Ovary (tissue), 9 donors: ENCODE results near the gene SLC39A5. TPM values are rescaled to one million over a fixed set of nuclear protein-coding genes. Genes with fewer than 3 reads are reported as not detected.

Experiments
- DNase-seq, 5 donors: peaks; one replicate each; pipeline ENCODE4 v3.0.0-alpha.2; 2019 to 2020
- H3K27ac ChIP-seq, 2 donors: fragments of 200-600 bp; one replicate each; pipeline versions ENCODE4 v1.5.1 to v1.8.0; 2019 to 2022
- H3K27me3 ChIP-seq: fragments of 200-600 bp; one replicate; pipeline ENCODE4 v1.8.0; 2022
- H3K36me3 ChIP-seq: fragments of 200-600 bp; sonication (generic); one replicate; pipeline ENCODE4 v1.5.1; 2019
- H3K4me1 ChIP-seq: one replicate; pipeline ENCODE4 v1.8.1; 2013; ENCODE audit warnings: mild to moderate bottlenecking, moderate library complexity; ENCODE audit not compliant: insufficient read depth
- H3K4me3 ChIP-seq: fragments of 200-600 bp; sonication (generic); one replicate; pipeline ENCODE4 v1.5.1; 2017
- H3K9me3 ChIP-seq, 2 donors: fragments of 200-600 bp in 1 of 2; sonication (generic) in 1 of 2; one replicate each; pipeline versions ENCODE4 v1.5.1 to v1.8.1; 2013 to 2019; ENCODE audit warnings: mild to moderate bottlenecking in 1 of 2, moderate library complexity in 1 of 2
- CTCF ChIP-seq, 3 donors: fragments of 450-650 bp in 2 of 3; fragments of 200-600 bp in 1 of 3; IDR thresholded peaks; one replicate each; pipeline versions ENCODE4 v1.5.1 to v1.8.0; 2016 to 2022; ENCODE audit warnings: antibody characterized with exemption in 3 of 3, mild to moderate bottlenecking in 1 of 3
- EP300 ChIP-seq: sonication (generic); formaldehyde crosslinking; IDR thresholded peaks from one replicate; pipeline ENCODE4 v1.6.1; 2017; ENCODE audit warnings: antibody characterized with exemption
- POLR2A ChIP-seq: fragments of 450-650 bp; IDR thresholded peaks from one replicate; pipeline ENCODE4 v1.6.1; 2017; ENCODE audit warnings: antibody characterized with exemption, mild to moderate bottlenecking, moderate library complexity
- WGBS, 3 donors: extraction: QIAGEN DNeasy Blood & Tissue Kit in 1 of 3; methylation state at CpG; one replicate each; pipeline versions ENCODE4 v1.1.5 to v1.1.7; 2013 to 2017; 5-methylcytosine and 5-hydroxymethylcytosine counted together
- intact Hi-C, 4 donors: fragments of 100-400 bp; cut with DNase I; formaldehyde crosslinking; loops; one replicate each; pipeline versions ENCODE4 v1.11.0 to v1.15.1; 2022 to 2023
- polyA plus RNA-seq, 2 donors: library from polyadenylated mRNA; stranded (reverse); fragments of 200-250 nt in 1 of 2; fragments of 350-450 nt in 1 of 2; fragmentation: Illumina TruSeq in 1 of 2; extraction: RNeasy Lipid Tissue Mini Kit (QIAGEN cat#74804) in 1 of 2; gene quantifications; one replicate each; pipeline ENCODE4 v1.2.3, GENCODE V29; 2013 to 2014
- total RNA-seq, 7 donors: library from RNA; depleted of rRNA in 2 of 7; stranded (reverse); fragments of >200 nt in 2 of 7; fragmentation: NEBNext Ultra II Directional in 3 of 7; extraction: Animal tissue kit (Norgen Biotek cat#: 25700) in 3 of 7; gene quantifications; one replicate each; pipeline versions ENCODE4 v1.1.0 to v1.2.4, GENCODE V29; 2016 to 2023
- donor health status: DM: no; HTN: no; CAD: no; lungs with moderate emphysema.
- donor health status: DM: no; HTN: no; CAD: no.
- donor health status: Bipolar disorder and iron deficiency.
- donor health status: DM: yes; HTN: yes; CAD: no.
- donor health status: DM: no; HTN: no; CAD: no.
- donor health status: DM: yes; HTN: yes; CAD: no.

Gene SLC39A5
- total and polyA plus RNA-seq, 9 donors = 0.25 to 0.85 (median 0.67) TPM; not detected in 1

GRCh38 chr12:56221757-56222530, 7.9 kb upstream of the SLC39A5 start, which contains the start of gene RNF41:
Gene RNF41 (minus strand): TSS chr12:56221922. CDS start chr12:56214047, 7,875 bp downstream.
- peak; percentile 97 to 99 (median 98) for DNase-seq
- TF ChIP-seq CTCF (IDR thresholded peaks at IDR 0.05) (peak in 1 of 3 donors; percentile 28), EP300 (peak; percentile 17), POLR2A (peak; percentile 100)
- Histone ChIP-seq H3K9me3 (no peaks in the 10 kb centered on the region), H3K4me3 (peak within 1 kb of the TSS; percentile 76), H3K27me3 (no peaks in the 10 kb centered on the region), H3K27ac (peak within 1 kb of the TSS; percentile 92 to 95), H3K4me1 (peaks cover 5% of the 10 kb centered on the region), H3K36me3 (no peaks in the 10 kb centered on the region)
- 1 to 2% (median 1%) methylated on average over 41 to 42 of the region's 42 CpGs for WGBS, 3 donors
- intact Hi-C loops = loop anchor here (2.0 to 10.0 kb wide), 3 partner anchors 61 to 97 kb away; partner anchors contain the start of genes ESYT1 (in 2 of the 4) and MYL6 (in 1 of the 4)

GRCh38 chr12:56222531-56222895, 7.3 kb upstream of the SLC39A5 start:
- DNase-seq = no peak
- H3K9me3 ChIP-seq = no peaks in the 10 kb centered on the region
- no peaks in the 10 kb centered on the region for H3K36me3 ChIP-seq
- no peak for TF ChIP-seq CTCF (IDR thresholded peaks at IDR 0.05)
- intact Hi-C loops = loop anchor here in 3 of 4 donors (5.0 to 10.0 kb wide), 2 partner anchors 65 to 98 kb away; partner anchors contain the start of genes ESYT1 (in 2 of the 3) and MYL6 (in 1 of the 3)
- WGBS, 3 donors = 6 to 12% (median 12%) methylated on average over 4 of the region's 4 CpGs
- peak overlapping the region; percentile 76 for H3K4me3 ChIP-seq
- peak overlapping the region; percentile 92 to 95 for H3K27ac ChIP-seq
- peaks cover 5% of the 10 kb centered on the region for H3K4me1 ChIP-seq
- H3K27me3 ChIP-seq = no peaks in the 10 kb centered on the region

GRCh38 chr12:56223571-56224101, 6.2 kb upstream of the SLC39A5 start:
- intact Hi-C loops = loop anchor here (2.0 to 10.0 kb wide), 3 partner anchors 66 to 105 kb away; partner anchors contain the start of genes ESYT1 (in 2 of the 4), MYL6 (in 1 of the 4) and ZC3H10 (in 1 of the 4)
- Histone ChIP-seq H3K4me3 (peak overlapping the region; percentile 19), H3K4me1 (peaks cover 5% of the 10 kb centered on the region), H3K9me3 (no peaks in the 10 kb centered on the region), H3K27me3 (no peaks in the 10 kb centered on the region), H3K36me3 (no peaks in the 10 kb centered on the region), H3K27ac (peak overlapping the region in 1 of 2 donors; percentile 52)
- DNase-seq = no peak
- TF ChIP-seq EP300 = no peak
- no peak for TF ChIP-seq POLR2A
- no peak for TF ChIP-seq CTCF (IDR thresholded peaks at IDR 0.05)
- WGBS, 3 donors = 19 to 25% (median 24%) methylated on average over 15 of the region's 15 CpGs

- peak; percentile 97 to 99 (median 98) for DNase-seq
- 0 to 1% (median 0%) methylated on average over 31 to 41 of the region's 41 CpGs for WGBS, 3 donors
- peak within 1 kb of the TSS; percentile 68 for H3K4me3 ChIP-seq
- peaks cover 5% of the 10 kb centered on the region for H3K4me1 ChIP-seq
- H3K27me3 ChIP-seq = no peaks in the 10 kb centered on the region
- intact Hi-C loops = loop anchor here (2.0 to 10.0 kb wide), 3 partner anchors 67 to 105 kb away; partner anchors contain the start of genes ESYT1 (in 2 of the 4), MYL6 (in 1 of the 4) and ZC3H10 (in 1 of the 4)
- H3K36me3 ChIP-seq = no peaks in the 10 kb centered on the region
- H3K9me3 ChIP-seq = no peaks in the 10 kb centered on the region
- peak within 1 kb of the TSS; percentile 73 to 75 for H3K27ac ChIP-seq
- TF ChIP-seq EP300 = peak; percentile 54
- TF ChIP-seq POLR2A = peak; percentile 36
- peak; percentile 84 to 98 (median 98) for TF ChIP-seq CTCF (IDR thresholded peaks at IDR 0.05)
Measured at GRCh38 chr12:56224102-56224701, 5.6 kb upstream of the SLC39A5 start, which contains the start of gene NABP2. Gene NABP2 (plus strand): TSS chr12:56224342. CDS start chr12:56224857, 515 bp downstream.
